ENCODE data around the gene RASGRF1. TPM values are rescaled to one million over a fixed set of nuclear protein-coding genes. Genes with fewer than 3 reads are reported as not detected.

RASGRF1 gene
- total RNA-seq, 2 experiments from 2014 or later = not detected

DNA sequence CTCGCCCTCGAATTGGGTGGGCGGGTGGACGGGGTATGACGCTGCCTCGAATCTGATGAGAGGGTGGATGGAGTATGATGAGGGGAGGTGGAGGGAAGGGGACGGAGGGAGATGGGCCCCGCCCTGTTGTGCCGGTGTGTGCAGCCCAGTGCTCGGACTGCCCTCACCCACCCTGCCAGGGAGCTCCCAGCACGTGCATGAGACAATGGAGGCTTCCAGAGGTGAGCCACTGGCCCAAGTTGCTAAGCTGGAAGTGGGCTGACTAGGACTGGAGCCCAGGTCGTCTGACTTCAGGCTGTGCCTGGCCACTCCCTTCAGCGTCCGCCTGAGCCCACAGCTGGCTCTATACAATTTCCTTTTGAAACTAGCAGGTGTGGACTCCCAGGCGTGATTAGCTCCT, 98.7 kb downstream of the RASGRF1 start:
- H3K36me3 ChIP-seq (ENCODE audit: insufficient read depth, low read length) = no peaks in the 10 kb centered on the region
- H3K27ac ChIP-seq (ENCODE audit: low read depth in 1 of 2, low read length in 2 of 2) = no peak overlapping the region
- ChIA-PET CTCF (no interaction called here), POLR2A (no interaction called here)
- intact Hi-C loops (cut with DNase I, micrococcal nuclease) = no loop called here
- Mint-ChIP-seq H3K9me3 (no peaks in the 10 kb centered on the region), H3K4me1 (ENCODE audit: low read depth) (no peaks in the 10 kb centered on the region), H3K4me3 (no peak overlapping the region), H3K27ac (no peak overlapping the region), H3K36me3 (ENCODE audit: low read depth) (no peaks in the 10 kb centered on the region), H3K27me3 (peaks cover 10% of the 10 kb centered on the region)
- no peaks in the 10 kb centered on the region for H3K4me1 ChIP-seq (ENCODE audit: insufficient read depth, low read length)
- TF ChIP-seq, protein P1, sequence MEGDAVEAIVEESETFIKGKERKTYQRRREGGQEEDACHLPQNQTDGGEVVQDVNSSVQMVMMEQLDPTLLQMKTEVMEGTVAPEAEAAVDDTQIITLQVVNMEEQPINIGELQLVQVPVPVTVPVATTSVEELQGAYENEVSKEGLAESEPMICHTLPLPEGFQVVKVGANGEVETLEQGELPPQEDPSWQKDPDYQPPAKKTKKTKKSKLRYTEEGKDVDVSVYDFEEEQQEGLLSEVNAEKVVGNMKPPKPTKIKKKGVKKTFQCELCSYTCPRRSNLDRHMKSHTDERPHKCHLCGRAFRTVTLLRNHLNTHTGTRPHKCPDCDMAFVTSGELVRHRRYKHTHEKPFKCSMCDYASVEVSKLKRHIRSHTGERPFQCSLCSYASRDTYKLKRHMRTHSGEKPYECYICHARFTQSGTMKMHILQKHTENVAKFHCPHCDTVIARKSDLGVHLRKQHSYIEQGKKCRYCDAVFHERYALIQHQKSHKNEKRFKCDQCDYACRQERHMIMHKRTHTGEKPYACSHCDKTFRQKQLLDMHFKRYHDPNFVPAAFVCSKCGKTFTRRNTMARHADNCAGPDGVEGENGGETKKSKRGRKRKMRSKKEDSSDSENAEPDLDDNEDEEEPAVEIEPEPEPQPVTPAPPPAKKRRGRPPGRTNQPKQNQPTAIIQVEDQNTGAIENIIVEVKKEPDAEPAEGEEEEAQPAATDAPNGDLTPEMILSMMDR (IDR thresholded peaks at IDR 0.05) = no peak
- DNase-seq (no peak), ATAC-seq (ENCODE audit: poor library complexity) (no peak)
- H3K4me3 ChIP-seq (ENCODE audit: low read length) = no peak overlapping the region
- no peaks in the 10 kb centered on the region for H3K9me3 ChIP-seq (ENCODE audit: control insufficient read depth in 1 of 2, insufficient read depth in 1 of 2, low read length in 2 of 2)
- H3K27me3 ChIP-seq (ENCODE audit: control insufficient read depth in 1 of 2, insufficient read depth in 2 of 2, low read length in 2 of 2) = no peaks in the 10 kb centered on the region

DNA sequence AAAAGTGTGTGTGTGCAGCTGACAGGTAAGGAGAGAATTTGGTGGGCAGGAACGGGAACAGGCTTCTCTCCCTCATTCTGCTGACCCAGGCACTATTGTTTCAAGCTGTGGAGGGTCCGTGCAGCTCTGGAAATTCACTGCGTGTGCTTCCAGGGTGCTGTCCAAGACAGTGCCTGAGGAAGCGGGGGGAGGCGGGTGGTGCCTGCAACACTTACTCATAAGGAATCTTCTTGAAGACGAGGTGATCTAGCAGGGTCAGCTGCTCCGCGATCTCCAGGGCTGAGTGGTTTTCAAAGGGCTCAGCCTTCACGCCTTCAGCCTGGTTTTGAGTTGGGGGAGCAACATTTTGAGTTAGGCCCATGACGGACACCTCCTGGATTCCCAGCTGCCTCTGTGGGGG, 99.1 kb downstream of the RASGRF1 start:
- Mint-ChIP-seq H3K4me1 (ENCODE audit: low read depth) (no peaks in the 10 kb centered on the region), H3K9me3 (no peaks in the 10 kb centered on the region), H3K4me3 (no peak overlapping the region), H3K27me3 (peaks cover 10% of the 10 kb centered on the region), H3K36me3 (ENCODE audit: low read depth) (no peaks in the 10 kb centered on the region), H3K27ac (no peak overlapping the region)
- TF ChIP-seq, protein P1 (IDR thresholded peaks at IDR 0.05) = no peak
- Histone ChIP-seq H3K4me1 (ENCODE audit: insufficient read depth, low read length) (no peaks in the 10 kb centered on the region), H3K9me3 (ENCODE audit: control insufficient read depth in 1 of 2, insufficient read depth in 1 of 2, low read length in 2 of 2) (no peaks in the 10 kb centered on the region), H3K4me3 (ENCODE audit: low read length) (no peak overlapping the region), H3K27me3 (ENCODE audit: control insufficient read depth in 1 of 2, insufficient read depth in 2 of 2, low read length in 2 of 2) (no peaks in the 10 kb centered on the region), H3K27ac (ENCODE audit: low read depth in 1 of 2, low read length in 2 of 2) (no peak overlapping the region), H3K36me3 (ENCODE audit: insufficient read depth, low read length) (no peaks in the 10 kb centered on the region)
- DNase-seq = no peak
- ATAC-seq (ENCODE audit: poor library complexity) = no peak
- CTCF ChIA-PET = no interaction called here
- POLR2A ChIA-PET = no interaction called here
- intact Hi-C loops (cut with DNase I, micrococcal nuclease) = no loop called here

DNA sequence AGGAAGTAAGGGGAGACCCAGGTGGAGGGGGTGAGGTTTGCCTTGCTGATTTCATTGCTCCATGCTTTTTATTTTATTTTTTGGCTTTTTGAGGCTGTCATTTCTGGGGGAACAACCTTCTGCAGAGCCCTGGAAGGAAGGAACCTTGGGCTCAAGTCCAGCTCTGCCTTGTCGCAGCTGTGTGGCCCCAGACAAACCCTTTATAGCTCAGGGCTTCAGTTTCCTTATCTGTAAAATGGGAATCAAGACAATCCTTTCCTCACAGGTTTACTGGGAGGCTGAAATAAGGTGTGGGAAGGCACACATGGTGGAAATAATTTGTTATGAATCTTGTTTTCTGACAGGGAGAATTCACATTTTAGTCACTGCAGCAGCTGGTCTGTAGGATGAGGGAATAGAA, 100.3 kb downstream of the RASGRF1 start:
- Mint-ChIP-seq H3K36me3 (ENCODE audit: low read depth) (no peaks in the 10 kb centered on the region), H3K27me3 (peaks cover 10% of the 10 kb centered on the region), H3K4me3 (no peak overlapping the region), H3K27ac (no peak overlapping the region), H3K9me3 (no peaks in the 10 kb centered on the region), H3K4me1 (ENCODE audit: low read depth) (no peaks in the 10 kb centered on the region)
- Histone ChIP-seq H3K4me3 (ENCODE audit: low read length) (no peak overlapping the region), H3K27ac (ENCODE audit: low read depth in 1 of 2, low read length in 2 of 2) (no peak overlapping the region), H3K9me3 (ENCODE audit: control insufficient read depth in 1 of 2, insufficient read depth in 1 of 2, low read length in 2 of 2) (no peaks in the 10 kb centered on the region), H3K27me3 (ENCODE audit: control insufficient read depth in 1 of 2, insufficient read depth in 2 of 2, low read length in 2 of 2) (no peaks in the 10 kb centered on the region), H3K4me1 (ENCODE audit: insufficient read depth, low read length) (no peaks in the 10 kb centered on the region), H3K36me3 (ENCODE audit: insufficient read depth, low read length) (no peaks in the 10 kb centered on the region)
- TF ChIP-seq, protein P1 (IDR thresholded peaks at IDR 0.05) = no peak
- ChIA-PET CTCF (no interaction called here), POLR2A (no interaction called here)
- intact Hi-C loops (cut with DNase I, micrococcal nuclease) = no loop called here
- no peak for DNase-seq
- ATAC-seq (ENCODE audit: poor library complexity) = no peak
